Measurements from ENCODE around the gene CAMK2A. TPM values are rescaled to one million over a fixed set of nuclear protein-coding genes. Genes with fewer than 3 reads are reported as not detected.

CAMK2A gene
- total RNA-seq, 1 experiment from 2014 or later = 0.33 TPM

- no peak overlapping the region; a peak in 1 of 7 replicates for H3K27ac Mint-ChIP-seq
- Histone ChIP-seq H2BK5ac (ENCODE audit: insufficient read length, low read length) (no peak overlapping the region), H3K14ac (ENCODE audit: insufficient read depth, low read length) (no peak overlapping the region), H4K5ac (ENCODE audit: insufficient read length, low read depth, low read length) (no peak overlapping the region), H3K4me2 (ENCODE audit: insufficient read depth, insufficient read length, low read length) (no peak overlapping the region), H3K9me3 (ENCODE audit: control insufficient read depth, low read depth, low read length) (no peaks in the 10 kb centered on the region), H3K27me3 (ENCODE audit: insufficient read depth, low read length) (no peaks in the 10 kb centered on the region; the same call in 1 of the 2 replicates), H4K20me1 (ENCODE audit: control insufficient read depth, insufficient read depth, insufficient read length) (no peaks in the 10 kb centered on the region), H2BK15ac (ENCODE audit: low read depth, low read length) (no peak overlapping the region), H3K23ac (ENCODE audit: insufficient read length, low read depth, low read length) (no peak overlapping the region), H2AFZ (ENCODE audit: low read length) (no peak overlapping the region), H3K4me1 (ENCODE audit: insufficient read depth, low read length) (no peaks in the 10 kb centered on the region), H3K56ac (ENCODE audit: insufficient read length, low read depth, low read length) (no peak overlapping the region), H4K8ac (replicated peaks; ENCODE audit: insufficient read length, low read depth, low read length) (no peak overlapping the region), H3T11ph (ENCODE audit: low read length) (no peak overlapping the region), H3K4ac (ENCODE audit: low read depth, low read length) (no peak overlapping the region), H2BK12ac (ENCODE audit: insufficient read length, low read depth, low read length) (no peak overlapping the region), H3K27ac (ENCODE audit: insufficient read length, low read depth, low read length) (no peak overlapping the region), H3K9ac (ENCODE audit: extremely low read depth, insufficient read length, low read length) (no peak overlapping the region), H3K18ac (ENCODE audit: insufficient read length, low read depth, low read length) (no peak overlapping the region), H2BK20ac (ENCODE audit: low read depth, low read length, poor library complexity, severe bottlenecking) (no peak overlapping the region), H2BK120ac (ENCODE audit: low read depth, low read length, poor library complexity, severe bottlenecking) (no peak overlapping the region), H3K79me2 (ENCODE audit: insufficient read depth, low read length) (no peaks in the 10 kb centered on the region), H3K23me2 (ENCODE audit: insufficient read length, low read depth, low read length, poor library complexity, severe bottlenecking) (no peaks in the 10 kb centered on the region), H3K79me1 (ENCODE audit: insufficient read depth, low read depth, low read length, poor library complexity, severe bottlenecking) (no peaks in the 10 kb centered on the region), H4K91ac (ENCODE audit: insufficient read length, low read depth, low read length) (no peak overlapping the region), H2AK5ac (ENCODE audit: insufficient read length, low read length) (no peak overlapping the region)
- no CpG with 5 or more reads among the region's 4 CpGs for WGBS (ENCODE audit: extremely low coverage, insufficient read length, low lambda C conversion rate)
- no peak overlapping the region for H3K4me3 Mint-ChIP-seq
- no peak for DNase-seq
- no peaks in the 10 kb centered on the region; a peak in 1 of 5 replicates for H3K9me3 Mint-ChIP-seq
- TF ChIP-seq CTCF (conservative IDR thresholded peaks at IDR 0.05) = no peak
- H3K27me3 Mint-ChIP-seq (ENCODE audit: low read depth) = no peaks in the 10 kb centered on the region
- H3K4me1 Mint-ChIP-seq = peaks cover 0 to 7% of the 10 kb centered on the region in 2 experiments; a peak in 2 of 4 replicates
- no peaks in the 10 kb centered on the region for H3K36me3 Mint-ChIP-seq (ENCODE audit: insufficient read depth in 1 of 3, low read depth in 3 of 3)
These were observed 46.2 kb upstream of the CAMK2A start for GRCh38 chr5:150335778-150336177.

Measured in H9 (cell line).